Fibroblast of skin of right quadriceps (primary cell): Measurements from ENCODE around the gene ASB11.
"Not testable (repeated sequence)": the region's sequence is repeated elsewhere in the genome, so short reads cannot be mapped to it uniquely, and the experiment has no call there.

Source experiments
- DNase-seq: peaks from one replicate; pipeline ENCODE4 v3.0.0-alpha.2; 2013

Gene ASB11, protein sequence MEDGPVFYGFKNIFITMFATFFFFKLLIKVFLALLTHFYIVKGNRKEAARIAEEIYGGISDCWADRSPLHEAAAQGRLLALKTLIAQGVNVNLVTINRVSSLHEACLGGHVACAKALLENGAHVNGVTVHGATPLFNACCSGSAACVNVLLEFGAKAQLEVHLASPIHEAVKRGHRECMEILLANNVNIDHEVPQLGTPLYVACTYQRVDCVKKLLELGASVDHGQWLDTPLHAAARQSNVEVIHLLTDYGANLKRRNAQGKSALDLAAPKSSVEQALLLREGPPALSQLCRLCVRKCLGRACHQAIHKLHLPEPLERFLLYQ

DNA sequence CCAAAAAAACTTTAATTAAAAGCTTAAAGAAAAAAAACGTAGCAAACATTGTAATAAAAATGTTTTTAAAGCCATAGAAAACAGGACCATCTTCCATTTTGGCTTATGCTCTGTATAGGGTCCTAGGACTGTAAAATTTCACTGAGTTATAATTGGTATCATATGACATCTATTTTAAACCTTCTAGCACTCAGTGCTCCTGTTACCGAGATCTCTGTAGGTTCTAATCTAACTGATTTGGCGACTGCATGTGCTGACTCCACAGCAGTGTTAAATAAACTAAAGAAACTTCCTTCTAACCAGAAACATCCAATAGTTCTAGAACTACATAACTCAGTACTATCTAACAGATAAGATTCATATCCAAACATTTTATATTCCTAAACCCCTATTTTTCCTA lies at the start of gene ASB11:
Gene ASB11 (minus strand): TSS at position 132 of the 400 bp plus-strand sequence. CDS start 35 bp downstream, at position 97.
- no peak for DNase-seq

DNA sequence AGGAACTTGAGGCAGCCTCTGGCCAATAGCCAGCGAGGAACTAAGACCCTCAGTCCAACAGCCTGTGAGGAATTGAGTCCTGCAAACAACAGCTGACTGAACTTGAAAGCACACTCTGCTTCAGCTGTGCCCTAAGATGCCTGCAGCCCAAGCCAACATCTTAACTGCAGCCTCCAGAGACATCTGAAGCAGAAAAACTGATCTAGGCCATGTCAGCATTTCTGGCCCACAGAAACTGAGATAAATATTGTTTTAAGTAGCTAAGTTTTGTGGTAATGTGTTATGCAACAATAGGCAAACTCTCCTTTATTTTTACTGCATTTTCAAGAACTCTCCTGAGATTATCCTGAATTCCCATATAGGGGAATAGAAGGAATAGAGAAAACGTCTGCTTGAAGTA lies 44.3 kb upstream of the ASB11 start:
- DNase-seq: no peak

DNA sequence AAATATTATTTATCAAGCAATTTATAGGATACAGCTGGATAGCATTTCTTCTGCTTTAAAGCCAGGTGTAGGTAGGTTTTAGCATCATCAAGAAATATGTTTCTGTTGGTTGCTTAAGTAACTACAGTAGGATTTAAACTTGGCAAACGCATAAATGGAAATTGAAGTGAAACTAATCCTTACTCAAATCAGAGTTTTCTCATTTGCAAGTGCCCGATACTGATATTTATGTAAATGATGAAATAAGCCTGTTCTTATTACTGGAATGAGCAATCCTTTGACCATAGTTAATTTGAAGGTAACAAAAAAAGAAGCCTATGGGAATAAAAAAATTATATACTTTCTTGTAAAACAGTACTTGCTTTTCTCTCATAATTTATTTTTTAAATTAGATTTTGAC lies 43.1 kb upstream of the ASB11 start:
- no peak for DNase-seq

GRCh38 chrX:15356444-15356843 lies 41.0 kb upstream of the ASB11 start:
- DNase-seq: no peak

DNA sequence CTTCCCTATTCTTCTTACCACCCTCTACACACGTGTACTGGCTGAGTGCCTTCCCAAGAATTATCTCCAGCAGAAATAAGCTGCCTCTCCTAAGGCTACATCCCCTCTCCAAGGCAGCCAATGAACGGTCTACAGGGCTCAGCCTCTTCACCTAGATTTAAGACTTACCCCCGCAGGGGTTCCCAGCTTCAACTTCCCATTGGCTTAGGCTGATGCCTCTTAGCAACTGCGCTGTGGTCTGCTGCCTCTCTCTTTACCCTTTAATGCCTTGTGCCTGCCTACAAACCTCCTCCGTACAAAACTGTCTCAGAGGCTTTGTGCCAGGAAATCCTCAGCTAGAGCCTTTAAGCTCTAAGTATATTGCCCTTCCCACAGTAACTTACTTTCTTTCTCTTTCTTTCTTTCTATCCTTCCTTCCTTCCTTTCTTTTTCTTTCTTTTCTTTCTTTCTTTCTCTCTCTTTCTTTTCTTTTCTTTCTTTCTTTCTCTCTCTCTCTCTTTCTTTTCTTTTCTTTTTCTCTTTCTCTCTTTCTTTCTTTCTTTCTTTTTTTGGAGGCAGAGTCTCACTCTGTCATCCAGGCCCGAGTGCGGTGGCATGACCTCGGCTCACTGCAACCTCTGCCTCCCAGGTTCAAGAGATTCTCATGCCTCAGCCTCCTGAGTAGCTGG lies 35.0 kb upstream of the ASB11 start:
- DNase-seq: no peak

- peak; percentile 49 for DNase-seq
These were observed 33.6 kb upstream of the ASB11 start for GRCh38 chrX:15349046-15349445.

DNA sequence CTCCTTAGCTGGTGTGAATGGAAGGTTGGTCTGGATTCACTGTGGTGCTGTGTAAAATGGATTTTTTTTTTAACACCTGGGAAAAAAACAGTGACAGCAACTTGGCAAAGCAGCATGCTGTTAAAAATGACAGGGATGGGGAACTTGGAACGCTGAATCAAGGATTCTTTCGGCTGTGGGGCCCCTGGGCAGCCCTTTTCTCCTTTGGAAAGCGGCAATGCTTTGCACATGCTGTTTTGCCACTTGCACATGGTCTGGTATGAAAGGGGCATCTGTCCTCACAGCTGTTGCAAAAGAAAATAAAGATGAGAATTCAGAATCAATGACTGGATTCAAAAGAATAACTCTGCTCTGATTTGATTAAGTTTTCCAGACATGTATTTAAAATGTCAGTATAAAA lies 30.5 kb upstream of the ASB11 start:
- DNase-seq: no peak

DNA sequence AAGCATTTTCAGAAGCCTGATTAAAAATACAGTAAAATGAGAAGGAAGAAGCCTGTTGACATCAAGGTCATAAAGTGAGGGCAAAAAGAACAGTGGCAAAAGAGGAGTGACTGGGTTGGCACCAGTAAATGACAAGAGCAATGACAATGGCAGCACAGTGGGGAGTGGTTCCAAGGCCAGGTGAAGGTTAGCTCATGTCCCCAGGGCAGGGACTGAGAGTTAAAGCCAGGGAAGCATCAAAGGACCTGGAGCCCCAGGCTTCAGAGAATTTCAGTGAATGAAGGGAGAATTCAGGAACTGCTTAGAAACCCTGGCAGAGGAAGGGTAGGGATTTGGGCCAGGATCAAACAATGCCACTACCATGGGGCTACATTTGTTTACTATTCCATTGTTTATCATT lies 28.7 kb upstream of the ASB11 start:
- no peak for DNase-seq

DNA sequence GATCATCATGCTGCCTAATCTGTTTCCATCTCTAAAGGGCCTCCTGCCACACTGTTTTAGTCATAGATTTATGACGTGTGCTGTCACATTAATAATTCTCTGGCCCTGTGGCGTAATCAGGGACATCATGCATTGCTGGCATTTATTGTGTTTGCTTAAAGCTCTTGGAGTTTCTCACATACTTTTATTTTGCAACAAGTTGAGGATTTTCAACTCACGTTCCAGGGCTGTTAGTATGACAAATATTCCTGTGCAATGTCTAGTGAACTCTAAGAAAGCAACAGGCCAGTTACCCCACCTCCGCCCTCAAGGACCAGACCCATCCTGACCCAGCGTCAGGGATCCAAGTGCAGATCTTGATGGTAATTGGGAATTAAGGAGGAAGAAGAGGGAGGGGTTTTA lies 27.6 kb upstream of the ASB11 start:
- peak; percentile 46 for DNase-seq

GRCh38 chrX:15340867-15341266 lies 25.4 kb upstream of the ASB11 start:
- no peak for DNase-seq

DNA sequence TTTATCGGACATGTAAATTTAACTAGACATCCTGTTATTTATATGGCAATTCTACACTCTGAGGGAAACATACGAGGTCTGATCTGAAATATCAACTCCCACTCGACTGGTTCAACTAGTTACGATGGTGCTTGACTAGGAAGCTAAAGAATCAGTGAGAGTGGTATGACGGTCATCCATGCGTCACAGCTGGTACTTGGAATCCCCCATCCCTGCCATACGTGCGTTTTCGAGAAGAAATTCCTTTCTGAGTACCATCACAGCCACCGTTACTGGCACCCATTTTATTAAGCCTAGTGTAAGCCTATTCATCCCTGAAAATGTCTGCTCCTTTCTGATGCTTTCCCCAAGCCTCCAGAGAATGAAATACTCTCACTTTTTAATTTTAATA lies 20.6 kb upstream of the ASB11 start:
- DNase-seq: peak; percentile 46

- peak; percentile 96 for DNase-seq
These were observed 19.9 kb upstream of the ASB11 start, which contains the start of gene PIGA for GRCh38 chrX:15335135-15336022. Gene PIGA, minus strand, starts transcription at chrX:15335523. Its CDS starts 3,593 bp downstream, at chrX:15331930.

DNA sequence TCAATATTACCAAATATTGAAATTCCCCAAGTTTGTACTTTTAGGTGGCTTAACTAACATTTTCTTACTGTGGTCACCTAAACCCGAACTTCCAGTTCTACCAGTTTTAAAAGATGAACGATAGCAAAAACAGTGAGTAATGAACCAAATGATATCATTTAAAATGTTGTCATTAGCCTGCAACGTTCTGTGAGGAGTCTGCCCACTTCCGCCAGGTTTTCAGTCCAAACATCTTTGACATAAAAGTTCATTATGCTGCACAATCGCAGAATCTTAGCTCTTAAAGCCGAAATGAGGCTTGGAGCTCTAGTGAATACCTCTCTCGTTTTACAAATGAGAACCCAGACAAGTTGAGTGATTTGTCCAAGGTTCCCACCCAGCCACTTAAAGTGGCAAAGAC lies 19.1 kb upstream of the ASB11 start:
- DNase-seq: no peak

- no peak for DNase-seq
These were observed 13.4 kb upstream of the ASB11 start for GRCh38 chrX:15328821-15329220.

DNA sequence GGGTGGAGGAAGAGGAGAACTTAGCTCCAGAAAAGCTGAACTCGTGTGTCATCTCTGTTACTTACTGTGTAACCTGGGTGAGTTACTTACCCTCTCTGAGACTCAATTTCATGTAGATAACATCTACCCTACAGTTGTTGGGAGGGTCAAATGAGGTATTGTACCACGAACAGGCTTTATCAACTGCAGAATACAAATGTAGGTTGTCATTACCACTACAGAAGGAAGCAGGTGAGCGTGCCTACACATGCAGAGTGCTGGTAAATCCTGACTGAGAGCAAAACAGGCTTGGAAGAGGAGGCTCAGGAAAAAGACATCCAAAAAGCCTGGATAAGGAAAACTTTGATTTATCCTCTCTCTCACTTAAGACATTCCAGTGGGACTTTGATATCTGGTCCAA lies 12.7 kb upstream of the ASB11 start:
- DNase-seq: no peak

- DNase-seq: no peak
These were observed 7.0 kb upstream of the ASB11 start for GRCh38 chrX:15322472-15322871.

- DNase-seq: no peak
These were observed 6.6 kb upstream of the ASB11 start for GRCh38 chrX:15322072-15322471.

- DNase-seq: no peak
These were observed 6.0 kb upstream of the ASB11 start for GRCh38 chrX:15321447-15321846.

DNA sequence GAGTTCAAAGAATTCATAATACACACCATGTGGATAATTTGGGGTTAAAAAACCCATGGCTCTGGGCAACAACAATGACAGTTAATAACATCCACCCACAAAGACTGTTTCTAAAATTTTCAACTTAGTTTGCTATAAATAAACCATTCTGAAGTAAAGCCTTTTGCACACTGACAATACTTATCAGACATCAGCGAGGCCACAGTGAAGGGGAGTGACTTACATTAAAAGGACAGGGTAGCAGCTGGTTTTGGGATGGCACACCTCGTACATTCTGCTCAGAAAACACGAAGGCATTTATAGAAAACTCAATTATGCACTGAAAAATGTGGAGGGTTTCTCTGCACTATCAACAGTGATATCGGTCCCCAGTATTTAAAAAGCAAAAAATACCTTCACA lies 4.9 kb upstream of the ASB11 start:
- DNase-seq: no peak

- DNase-seq: no peak
These were observed 3.6 kb upstream of the ASB11 start for GRCh38 chrX:15319075-15319474.

DNA sequence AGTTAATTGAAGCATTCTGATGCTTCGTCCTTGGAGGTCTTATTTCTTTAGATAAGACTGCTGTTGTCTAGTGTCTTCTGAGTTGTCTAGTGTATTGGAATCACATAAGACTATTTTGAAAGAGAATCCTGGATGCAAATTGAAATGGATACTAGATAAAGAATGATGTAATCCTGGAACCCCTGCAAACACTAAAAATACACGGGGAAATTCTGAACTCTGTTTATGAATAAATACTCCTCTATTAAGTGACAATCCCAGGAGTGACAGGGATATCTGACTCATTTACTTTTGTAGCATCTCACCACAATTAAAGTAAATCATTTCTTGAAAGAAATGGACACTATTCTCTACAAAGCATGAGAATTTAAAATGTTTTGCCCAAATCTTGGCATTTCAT lies 968 bp downstream of the ASB11 start:
- DNase-seq: no peak

GRCh38 chrX:15311119-15311518 lies 4.3 kb downstream of the ASB11 start:
- no peak for DNase-seq

DNA sequence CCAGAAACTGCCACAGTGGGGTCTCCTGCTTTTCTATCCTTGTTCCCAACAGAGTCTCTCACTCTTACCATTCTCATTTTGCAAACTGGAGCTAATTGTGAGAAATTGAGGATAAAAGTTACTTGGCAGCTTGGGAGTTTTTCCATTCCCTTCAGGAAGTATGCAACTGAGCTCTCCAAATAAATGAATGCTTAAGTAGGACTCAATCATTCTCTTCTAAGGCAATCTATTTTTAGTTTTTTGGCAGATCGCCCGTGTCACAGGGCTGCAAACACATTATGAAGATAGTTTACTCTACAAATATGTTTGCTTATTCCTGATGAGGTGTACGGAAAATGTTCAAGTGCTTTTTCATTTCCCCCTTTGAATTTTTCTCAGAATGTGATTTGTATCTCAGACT lies 5.3 kb downstream of the ASB11 start:
- peak; percentile 39 for DNase-seq

DNA sequence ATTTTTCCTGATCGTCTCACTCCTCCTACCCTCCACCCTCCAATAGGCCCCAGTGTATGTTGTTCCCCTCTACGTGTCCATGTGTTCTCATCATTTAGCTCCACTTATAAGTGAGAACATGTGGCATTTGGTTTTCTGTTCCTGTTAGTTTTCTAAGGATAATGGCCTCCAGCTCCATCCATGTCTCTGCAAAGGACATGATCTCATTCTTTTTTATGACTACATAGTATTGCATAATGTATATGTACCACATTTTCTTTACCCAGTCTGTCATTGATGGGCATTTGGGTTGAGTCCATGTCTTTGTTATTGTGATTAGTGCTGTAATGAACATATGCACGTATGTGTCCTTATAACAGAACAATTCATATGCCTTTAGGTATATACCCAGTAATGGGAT lies 9.5 kb downstream of the ASB11 start:
- not testable (repeated sequence) for DNase-seq
